DMS 273 (cell line): ENCODE measurements around the gene ASIC2.

Experiments
- DNase-seq: peaks from one replicate; lab custom pipeline; 2025; ENCODE audit not compliant: unreplicated experiment; lab: John Stamatoyannopoulos, UW

The ASIC2 gene

DNA sequence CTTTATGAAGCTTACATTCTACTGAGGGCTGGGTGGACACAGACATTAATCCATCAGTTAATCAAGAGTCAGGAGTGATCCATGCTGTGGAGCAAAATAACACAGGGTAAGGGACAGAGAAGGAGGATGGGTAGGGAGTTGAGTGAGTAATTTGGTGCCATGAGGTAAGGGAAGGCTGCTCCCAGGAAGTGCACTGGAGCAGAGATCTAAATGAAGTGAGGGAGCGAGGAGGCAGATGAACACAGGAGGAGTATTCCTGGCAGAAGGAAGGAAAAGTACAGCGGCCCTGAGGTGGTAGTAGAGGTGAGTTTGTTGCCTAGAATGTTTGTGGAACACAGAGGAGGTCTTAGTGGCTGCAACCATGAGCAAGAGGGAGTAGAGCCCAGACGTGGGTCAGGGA is 34.8 kb downstream of the ASIC2 start:
- DNase-seq = no peak

GRCh38 chr17:33245183-33245582 is 47.9 kb downstream of the ASIC2 start:
- no peak for DNase-seq

DNA sequence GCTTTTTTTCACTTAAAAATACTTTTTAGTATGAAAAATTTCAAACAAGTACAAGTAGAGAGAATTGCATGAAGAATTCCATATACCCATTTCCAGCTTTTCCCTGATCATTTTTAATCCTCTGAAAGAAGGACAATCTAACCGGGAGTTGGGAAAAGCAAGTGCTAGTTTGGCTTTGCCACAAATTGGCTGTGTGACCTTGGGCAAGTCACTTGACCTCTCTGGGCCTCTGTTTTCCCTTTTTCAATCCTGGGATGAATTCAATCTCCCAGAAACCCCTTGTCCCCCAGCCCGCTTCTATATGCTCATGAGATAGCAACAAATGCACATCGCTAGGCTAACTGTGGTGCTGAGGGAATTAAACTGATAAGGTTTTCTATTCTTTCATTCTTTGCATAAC is 49.4 kb downstream of the ASIC2 start:
- DNase-seq = no peak

DNA sequence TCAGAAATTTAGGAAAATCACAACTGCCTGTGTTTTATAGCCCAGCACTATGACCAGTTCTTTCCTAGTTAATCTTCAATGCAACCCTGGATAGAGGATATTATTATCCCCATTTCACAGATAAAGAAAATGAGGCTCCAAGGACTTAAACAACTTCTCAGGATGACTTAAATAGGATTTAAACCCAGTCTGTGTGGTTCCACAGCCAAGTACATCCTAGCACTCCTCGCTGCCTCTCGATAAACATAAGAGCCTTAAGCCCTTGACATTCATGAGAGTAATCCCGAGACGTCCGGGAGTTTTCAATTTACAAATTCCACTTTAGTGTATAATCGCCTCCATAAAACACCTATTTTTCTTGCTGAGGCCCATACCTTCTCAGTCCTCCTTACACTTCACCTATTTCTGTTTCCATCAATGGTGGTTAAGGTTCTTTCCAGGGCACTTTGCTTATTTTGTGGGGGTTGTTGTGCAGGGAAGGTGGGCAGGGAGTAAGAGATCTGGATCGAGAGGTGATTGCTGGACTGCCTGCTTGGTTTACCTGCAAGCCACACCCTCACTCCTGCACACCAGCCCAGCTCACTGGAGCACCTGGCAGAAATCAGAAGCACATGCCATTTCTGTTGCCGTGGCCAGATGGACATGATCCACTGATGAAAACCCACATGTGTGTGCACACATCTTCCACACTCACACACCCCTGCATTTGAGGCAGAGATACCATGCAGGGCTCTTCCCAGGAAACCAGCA is 50.5 kb downstream of the ASIC2 start:
- no peak for DNase-seq

- DNase-seq = no peak
Observed at GRCh38 chr17:33241390-33241789, 51.7 kb downstream of the ASIC2 start.

DNA sequence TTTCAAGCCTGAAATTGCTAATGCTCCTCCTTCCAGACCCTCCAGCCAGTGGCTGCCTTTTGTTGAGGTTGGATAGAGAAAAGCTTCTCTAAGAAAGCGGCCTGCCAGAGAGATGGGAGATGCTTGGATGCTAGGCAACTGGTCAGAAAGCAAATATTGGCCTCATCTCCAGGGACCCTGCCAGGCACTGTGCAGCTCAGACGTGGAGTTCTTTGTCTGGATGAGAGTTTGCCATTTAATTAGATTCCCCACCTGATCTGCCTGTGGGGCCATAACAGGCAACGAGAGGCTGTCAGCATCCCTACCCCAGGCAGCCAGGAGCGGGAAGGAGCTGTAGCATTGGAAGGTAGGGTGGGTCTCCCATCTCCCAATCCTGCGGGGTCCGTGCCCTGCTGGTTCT is 52.7 kb downstream of the ASIC2 start:
- no peak for DNase-seq

GRCh38 chr17:33239702-33240101 is 53.4 kb downstream of the ASIC2 start:
- DNase-seq = no peak

- DNase-seq = no peak
Observed at GRCh38 chr17:33234930-33235685, 58.0 kb downstream of the ASIC2 start.

DNA sequence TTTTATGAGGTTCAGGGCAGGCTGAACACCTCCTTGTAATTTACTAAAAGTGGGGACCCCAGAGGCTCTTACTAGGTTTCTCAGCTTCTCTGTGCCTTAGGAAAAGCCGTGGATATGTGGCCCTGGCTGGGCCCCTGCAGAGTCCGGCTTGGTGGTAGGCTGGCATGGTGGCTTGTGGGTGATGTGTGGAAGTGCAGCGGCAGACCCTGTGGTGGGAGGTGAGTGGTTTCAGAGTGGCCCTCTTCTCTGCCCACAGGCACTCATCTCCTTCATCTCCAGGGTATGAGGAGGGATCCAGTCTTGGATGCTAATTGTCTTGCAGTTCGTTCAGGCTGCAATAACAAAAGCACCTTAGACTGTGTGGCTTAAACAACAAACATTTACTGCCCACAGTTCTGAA is 58.9 kb downstream of the ASIC2 start:
- DNase-seq = no peak

DNA sequence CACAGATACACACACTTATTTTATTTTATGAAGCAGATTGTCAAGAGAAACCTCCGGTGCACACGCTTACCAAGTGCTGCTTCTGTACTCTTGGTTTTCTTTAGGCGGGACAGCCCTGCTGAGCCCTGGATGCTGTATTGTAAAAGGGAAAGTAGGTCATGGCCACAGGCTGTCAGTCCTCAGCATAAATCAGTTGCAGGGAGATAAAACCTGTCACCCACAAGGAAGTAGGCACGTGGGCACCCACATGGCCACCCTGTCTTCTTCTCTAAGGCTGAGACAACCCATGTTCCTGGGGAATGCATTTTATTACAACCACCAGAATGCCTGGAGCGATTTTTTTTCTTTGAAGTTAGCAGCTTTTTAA is 59.3 kb downstream of the ASIC2 start:
- DNase-seq = no peak

DNA sequence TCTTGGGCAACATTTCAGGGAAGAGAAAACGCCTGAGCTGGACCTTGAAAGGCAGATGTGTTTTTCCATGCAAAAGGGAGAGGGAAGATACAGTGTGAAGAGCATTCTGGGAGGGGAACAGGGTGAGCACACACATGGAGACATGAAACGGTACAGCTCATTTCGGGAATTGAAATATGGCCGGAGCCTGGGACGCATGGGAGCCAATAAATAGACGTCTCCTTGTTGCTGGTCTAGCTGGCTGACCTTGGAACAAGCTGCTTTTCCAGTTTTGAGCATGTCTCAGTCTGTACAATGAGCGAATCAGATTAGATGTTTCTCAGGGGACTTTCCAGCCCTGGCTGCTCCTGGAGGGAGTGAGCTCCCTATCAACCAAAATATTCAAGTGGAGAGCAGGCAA is 63.6 kb downstream of the ASIC2 start:
- no peak for DNase-seq

- no peak for DNase-seq
Observed at GRCh38 chr17:33229028-33229427, 64.1 kb downstream of the ASIC2 start.

DNA sequence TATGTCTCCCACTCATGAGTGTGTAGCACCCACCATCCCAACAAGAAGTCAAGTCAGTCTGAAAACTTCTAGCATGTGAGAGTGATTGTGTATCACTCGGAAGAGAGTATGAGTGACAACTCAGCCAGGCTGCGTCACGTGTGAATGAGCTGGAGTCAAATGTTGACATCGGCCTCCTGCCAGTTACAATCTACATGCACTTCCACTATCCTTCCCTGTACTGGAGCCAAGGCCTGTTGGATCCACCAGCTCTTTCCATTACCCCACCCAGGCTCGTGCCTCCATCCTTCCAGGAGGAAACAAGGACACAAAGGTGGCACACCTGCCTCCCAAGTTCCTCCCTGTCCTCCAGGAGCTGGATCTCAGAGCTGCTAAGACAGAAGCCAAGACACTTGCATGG is 64.5 kb downstream of the ASIC2 start:
- DNase-seq = no peak

DNA sequence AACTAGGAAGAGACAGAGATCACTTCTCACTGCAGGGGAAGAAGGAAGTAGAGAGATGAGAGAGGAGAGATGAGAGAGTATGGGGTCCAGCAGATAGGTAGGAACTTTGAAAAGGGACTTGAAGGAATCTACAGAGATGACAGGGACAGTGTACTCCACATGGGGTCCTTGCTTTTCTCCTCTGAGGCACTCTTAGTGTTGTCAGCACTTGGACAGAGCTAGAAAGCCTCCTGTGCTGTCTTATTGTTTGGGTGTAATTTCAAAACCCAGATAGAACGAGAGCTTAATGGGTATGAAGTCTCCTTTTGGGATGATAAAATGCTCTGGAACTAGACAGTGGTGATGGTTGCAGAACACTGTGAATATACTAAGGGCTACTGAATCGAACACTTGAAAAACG is 65.2 kb downstream of the ASIC2 start:
- DNase-seq = no peak

GRCh38 chr17:33225994-33226393 is 67.1 kb downstream of the ASIC2 start:
- no peak for DNase-seq

- no peak for DNase-seq
Observed at GRCh38 chr17:33225509-33225908, 67.6 kb downstream of the ASIC2 start.

DNA sequence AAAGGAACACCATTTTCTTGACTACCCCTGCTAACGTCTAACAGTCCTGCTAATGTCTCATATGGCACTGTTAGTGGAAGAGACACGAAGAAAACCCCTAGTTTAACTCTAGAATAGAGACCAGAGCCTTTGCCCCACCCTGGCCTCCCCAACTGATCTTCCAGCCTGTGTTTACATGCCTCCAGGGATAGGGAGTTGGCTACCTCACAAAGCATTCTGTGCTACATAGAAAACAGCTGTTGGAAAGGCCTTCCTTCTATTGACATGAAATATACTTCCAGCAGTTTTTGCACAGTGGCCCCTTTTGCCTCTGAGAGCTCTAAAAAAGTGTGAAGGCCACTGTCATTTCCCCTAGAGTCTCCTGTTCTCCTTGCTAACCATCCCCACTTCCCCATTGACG is 73.1 kb downstream of the ASIC2 start:
- no peak for DNase-seq

GRCh38 chr17:33218698-33219601 is 74.1 kb downstream of the ASIC2 start:
- DNase-seq = no peak

DNA sequence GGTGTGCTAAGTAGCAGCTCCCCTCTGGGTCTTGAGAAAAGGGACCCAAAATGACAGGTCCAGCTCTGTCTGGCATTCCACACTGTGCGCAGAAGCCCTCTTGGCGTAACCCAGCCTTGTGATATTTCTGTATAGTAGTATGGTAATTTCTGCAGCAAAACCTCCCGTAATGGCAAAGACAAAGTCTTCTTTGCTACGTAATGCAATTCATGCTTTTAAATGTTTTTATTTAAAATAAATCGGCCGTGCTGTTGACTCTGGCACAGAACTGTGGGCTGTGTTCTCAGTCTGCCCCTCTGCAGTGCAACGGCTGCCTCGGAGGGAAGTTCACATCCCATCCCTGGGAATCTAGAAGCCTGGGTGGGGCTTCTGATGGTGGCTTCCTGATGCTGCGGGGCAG is 75.2 kb downstream of the ASIC2 start:
- no peak for DNase-seq

DNA sequence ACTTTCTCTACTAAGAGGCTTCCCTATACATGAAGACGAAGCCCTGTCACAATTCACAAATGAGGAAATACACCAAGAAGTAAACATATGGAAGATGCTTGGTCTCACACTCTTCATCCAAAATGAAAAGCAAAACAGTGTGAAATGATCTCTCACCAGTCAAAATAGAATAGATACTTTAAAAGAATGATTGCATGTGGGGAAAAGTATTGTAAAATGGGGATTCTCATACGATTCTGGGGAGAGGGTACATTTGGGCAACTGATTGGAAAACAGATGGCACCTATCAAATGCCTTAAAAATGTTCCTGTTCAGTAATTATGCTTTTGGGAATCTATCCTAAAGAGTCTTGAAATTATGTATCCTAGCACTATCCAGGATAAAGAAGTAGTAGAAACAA is 78.1 kb downstream of the ASIC2 start:
- no peak for DNase-seq

DNA sequence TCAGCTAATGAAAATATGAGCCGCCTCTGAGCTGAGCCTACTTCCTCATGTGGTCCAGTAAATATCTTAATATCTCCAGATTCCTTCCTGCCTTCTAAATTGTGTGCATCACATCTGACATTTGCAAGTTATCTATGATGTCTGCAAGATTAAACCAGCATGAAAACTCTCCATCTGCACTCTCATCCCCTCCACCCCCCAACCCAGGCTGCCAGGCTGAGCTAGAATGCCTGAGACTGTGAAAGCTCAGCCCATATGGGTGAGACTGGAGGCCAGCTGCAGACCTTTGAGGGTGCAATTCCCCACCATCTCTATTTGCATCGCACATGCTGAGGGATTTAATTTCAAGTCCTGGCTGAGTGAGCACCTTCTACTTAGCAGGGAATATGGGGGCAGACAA is 82.8 kb downstream of the ASIC2 start:
- peak; percentile 53 for DNase-seq

- no peak for DNase-seq
Observed at GRCh38 chr17:33209671-33210070, 83.4 kb downstream of the ASIC2 start.
